BLaER1 treated with 17β-estradiol and CSF1 and Interleukin-3, amounts not matched to agents 10 nM and 100 nM (cell line): ENCODE data around the gene COLEC11.

Source experiments
- H3K27ac ChIP-seq, 11 experiments: shearing (Covaris generic); formaldehyde crosslinking; 2 replicates each; pipeline ENCODE4 v1.8.1; 2022
- H3K27me3 ChIP-seq, 11 experiments: shearing (Covaris generic); formaldehyde crosslinking; 2 replicates each; pipeline ENCODE4 v1.8.1; 2022
- H3K36me3 ChIP-seq, 11 experiments: shearing (Covaris generic); formaldehyde crosslinking; 2 replicates each; pipeline ENCODE4 v1.8.1; 2022
- H3K4me1 ChIP-seq, 10 experiments: shearing (Covaris generic); formaldehyde crosslinking; 2 replicates each; pipeline ENCODE4 v1.8.1; 2022
- H3K4me2 ChIP-seq, 11 experiments: shearing (Covaris generic); formaldehyde crosslinking; 2 replicates each; pipeline ENCODE4 v1.8.1; 2022
- H3K4me3 ChIP-seq, 10 experiments: shearing (Covaris generic); formaldehyde crosslinking; 2 replicates each; pipeline ENCODE4 v1.8.1; 2022
- H3K9ac ChIP-seq, 11 experiments: shearing (Covaris generic); formaldehyde crosslinking; 2 replicates each; pipeline ENCODE4 v1.8.1; 2022
- H3K9me3 ChIP-seq, 11 experiments: shearing (Covaris generic); formaldehyde crosslinking; replicated peaks in 1 of 11; 2 replicates each; pipeline ENCODE4 v1.8.1; 2022
- H4K20me1 ChIP-seq, 11 experiments: shearing (Covaris generic); formaldehyde crosslinking; 2 replicates each; pipeline ENCODE4 v1.8.1; 2022
- Cebpa-rat ChIP-seq, 11 experiments: shearing (Covaris generic); IDR thresholded peaks; 2 replicates each; pipeline ENCODE4 v1.8.1; 2022

Gene COLEC11

DNA sequence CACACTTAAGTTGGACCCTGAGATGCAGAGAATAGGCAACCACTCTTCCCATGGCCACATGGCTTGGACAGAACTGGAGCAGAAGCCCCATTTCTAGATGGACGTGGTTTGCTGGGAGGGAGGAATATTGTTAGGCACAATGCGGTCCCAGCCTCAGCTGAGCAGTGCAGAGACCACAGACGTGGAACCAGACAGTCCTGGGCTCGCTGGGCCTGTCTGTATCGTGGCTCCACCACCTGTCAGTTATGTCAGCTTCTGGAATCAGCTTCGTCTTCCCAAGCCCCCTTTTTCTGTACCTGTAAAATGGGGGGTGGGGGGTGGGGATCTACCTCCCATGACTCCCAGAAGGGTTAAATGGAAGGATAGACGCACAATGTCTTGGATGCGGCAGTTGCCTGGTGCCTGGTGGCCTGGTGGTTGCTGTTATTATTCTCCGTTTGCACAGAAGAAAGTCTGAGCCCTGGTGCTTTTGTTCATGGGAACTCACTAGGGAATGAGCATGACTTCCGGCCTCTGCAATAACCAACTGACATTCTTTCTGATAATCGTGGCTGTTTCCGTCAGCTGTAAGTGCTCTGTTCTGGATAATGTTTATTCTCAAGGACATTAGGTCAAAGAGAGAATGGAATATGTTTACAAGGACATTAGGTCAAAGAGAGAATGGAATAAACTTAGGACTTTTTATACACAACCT, 31.4 kb downstream of the COLEC11 start:
- Histone ChIP-seq H3K36me3 (no peaks in the 10 kb centered on the region), H3K9ac (no peak overlapping the region), H3K4me2 (no peak overlapping the region), H3K4me1 (no peaks in the 10 kb centered on the region), H3K27ac (no peak overlapping the region), H3K9me3 (peaks cover 3 to 27% (median 15%) of the 10 kb centered on the region in 11 experiments; a peak in 19 of 22 replicates), H3K27me3 (no peaks in the 10 kb centered on the region), H4K20me1 (no peaks in the 10 kb centered on the region), H3K4me3 (no peak overlapping the region)
- TF ChIP-seq Cebpa-rat (IDR thresholded peaks at IDR 0.05) = no peak

DNA sequence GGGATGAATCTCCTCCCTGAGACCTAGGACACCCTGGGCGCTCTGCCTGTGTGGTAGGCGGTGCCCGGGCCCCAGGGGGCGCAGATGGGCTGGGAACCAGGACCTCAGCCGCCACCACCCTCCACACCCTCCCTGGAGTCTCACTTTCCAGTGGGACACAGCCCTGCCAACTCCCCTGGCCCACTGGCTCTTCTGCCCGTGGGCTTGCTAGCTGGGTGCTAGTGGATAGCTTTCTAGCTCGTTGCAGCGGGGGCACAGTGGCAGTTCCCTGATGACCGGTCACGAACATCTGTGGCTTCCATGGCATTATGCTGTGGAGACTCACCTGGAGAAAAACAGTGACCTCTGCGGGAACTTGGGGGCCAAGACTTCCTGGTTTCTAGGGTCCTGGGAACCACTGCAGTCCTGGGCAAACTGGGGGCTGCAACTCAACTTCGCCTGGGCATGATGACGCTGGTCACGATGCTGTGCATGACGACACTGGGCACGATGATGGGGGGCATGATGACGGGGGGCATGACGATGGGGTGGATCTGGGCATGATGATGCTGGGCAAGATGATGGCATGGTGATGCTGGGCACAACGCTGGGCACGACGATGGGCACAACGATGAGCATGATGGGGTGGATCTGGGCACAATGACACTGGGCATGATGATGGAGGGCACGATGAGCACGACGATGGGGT, 32.0 kb downstream of the COLEC11 start:
- TF ChIP-seq Cebpa-rat (IDR thresholded peaks at IDR 0.05) = no peak
- no peak overlapping the region for H3K4me2 ChIP-seq

DNA sequence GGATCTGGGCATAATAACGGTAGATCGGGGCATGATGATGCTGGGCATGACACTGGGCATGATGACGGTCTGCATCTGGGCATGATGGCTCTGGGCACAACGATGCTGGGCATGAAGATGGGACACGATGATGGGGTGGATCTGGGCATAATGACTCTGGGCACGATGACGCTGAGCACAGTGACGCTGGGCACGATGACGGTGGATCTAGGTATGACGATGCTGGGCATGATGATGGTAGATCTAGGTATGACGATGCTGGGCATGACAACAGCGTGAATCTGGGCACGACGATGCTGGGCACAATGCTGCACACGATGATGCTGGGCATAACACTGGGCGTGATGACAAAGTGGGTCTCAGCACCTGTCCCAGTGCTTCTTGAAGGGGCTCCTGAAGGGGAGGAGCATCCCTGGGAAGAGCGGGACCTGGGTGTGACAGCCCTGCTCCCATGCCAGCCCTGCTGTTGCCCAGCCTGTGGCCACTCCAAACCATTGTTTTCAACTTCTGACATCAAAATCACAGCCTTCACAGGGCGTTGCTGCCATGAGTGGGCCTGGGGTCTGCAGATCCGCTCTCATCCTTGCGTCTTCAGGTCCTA, 32.7 kb downstream of the COLEC11 start:
- TF ChIP-seq Cebpa-rat (IDR thresholded peaks at IDR 0.05) = no peak
- Histone ChIP-seq H3K4me2 (no peak overlapping the region), H3K4me1 (no peaks in the 10 kb centered on the region), H3K27ac (no peak overlapping the region), H3K9me3 (peaks cover 0 to 13% (median 7%) of the 10 kb centered on the region in 11 experiments; a peak in 10 of 22 replicates), H3K9ac (no peak overlapping the region), H3K27me3 (no peaks in the 10 kb centered on the region), H3K36me3 (no peaks in the 10 kb centered on the region), H4K20me1 (no peaks in the 10 kb centered on the region), H3K4me3 (no peak overlapping the region)

More for the DNA sequence above, 32.0 kb downstream of the COLEC11 start:
- Histone ChIP-seq H3K4me3 (no peak overlapping the region), H3K9me3 (peaks cover 0 to 20% (median 8%) of the 10 kb centered on the region in 11 experiments; a peak in 16 of 22 replicates), H3K9ac (no peak overlapping the region), H3K27ac (no peak overlapping the region), H4K20me1 (no peaks in the 10 kb centered on the region), H3K4me1 (no peaks in the 10 kb centered on the region), H3K27me3 (no peaks in the 10 kb centered on the region), H3K36me3 (no peaks in the 10 kb centered on the region)

DNA sequence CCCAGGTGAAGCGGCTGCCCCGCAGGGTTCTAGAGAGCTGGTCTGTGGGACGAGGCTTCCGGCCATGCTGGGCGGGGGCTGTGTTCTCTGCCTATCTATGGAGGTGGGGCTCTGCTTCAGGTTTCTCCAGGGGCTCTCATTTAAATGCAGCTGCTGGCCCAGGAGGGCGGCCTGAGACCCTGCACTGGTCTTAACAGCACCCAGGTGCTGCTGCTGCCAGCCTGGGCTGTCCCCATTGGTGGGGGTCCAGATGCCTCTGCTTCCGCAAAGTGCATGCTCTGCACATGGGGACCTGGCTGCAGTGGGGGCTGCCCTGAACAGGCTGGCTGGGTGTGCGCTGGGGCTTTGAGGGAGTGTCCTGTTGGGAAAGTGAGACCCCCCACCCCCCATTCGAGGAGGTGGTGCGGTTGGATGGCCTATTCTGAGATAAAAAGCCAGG, 33.3 kb downstream of the COLEC11 start:
- no peak for TF ChIP-seq Cebpa-rat (IDR thresholded peaks at IDR 0.05)
- no peaks in the 10 kb centered on the region for H4K20me1 ChIP-seq
- H3K4me1 ChIP-seq = no peaks in the 10 kb centered on the region

DNA sequence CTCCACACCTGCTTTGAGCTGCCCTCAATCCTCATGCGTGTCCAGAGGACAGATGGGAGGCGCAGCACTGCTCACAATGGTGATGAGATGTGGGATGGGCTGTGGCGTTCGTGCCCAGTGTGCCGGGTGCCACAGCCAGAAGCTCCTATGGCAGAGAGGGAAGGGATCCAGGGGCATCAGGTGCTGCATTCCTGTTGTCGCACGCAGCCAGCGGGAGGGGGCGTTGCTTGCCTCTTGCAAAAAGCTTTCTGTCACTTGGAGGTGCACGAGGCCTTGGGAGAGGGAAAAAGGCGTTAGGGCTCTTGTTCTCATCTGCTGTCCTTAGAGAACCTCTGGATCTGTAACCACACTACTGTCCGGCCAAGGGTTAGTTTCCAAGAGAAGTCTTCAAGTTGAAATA, 33.9 kb downstream of the COLEC11 start:
- no peak overlapping the region for H3K27ac ChIP-seq
- no peaks in the 10 kb centered on the region for H4K20me1 ChIP-seq
- H3K27me3 ChIP-seq = no peaks in the 10 kb centered on the region
- no peak for TF ChIP-seq Cebpa-rat (IDR thresholded peaks at IDR 0.05)
- no peak overlapping the region for H3K4me2 ChIP-seq
- no peak overlapping the region for H3K4me3 ChIP-seq
- no peaks in the 10 kb centered on the region for H3K36me3 ChIP-seq
- H3K9ac ChIP-seq = no peak overlapping the region
- peaks cover 0 to 10% (median 0%) of the 10 kb centered on the region in 11 experiments; a peak in 9 of 22 replicates for H3K9me3 ChIP-seq
- no peaks in the 10 kb centered on the region for H3K4me1 ChIP-seq

More for the DNA sequence above, 33.3 kb downstream of the COLEC11 start:
- Histone ChIP-seq H3K36me3 (no peaks in the 10 kb centered on the region), H3K9ac (no peak overlapping the region), H3K27me3 (no peaks in the 10 kb centered on the region), H3K4me3 (no peak overlapping the region), H3K4me2 (no peak overlapping the region), H3K9me3 (peaks cover 0 to 11% (median 2%) of the 10 kb centered on the region in 11 experiments; a peak in 9 of 22 replicates), H3K27ac (no peak overlapping the region)

DNA sequence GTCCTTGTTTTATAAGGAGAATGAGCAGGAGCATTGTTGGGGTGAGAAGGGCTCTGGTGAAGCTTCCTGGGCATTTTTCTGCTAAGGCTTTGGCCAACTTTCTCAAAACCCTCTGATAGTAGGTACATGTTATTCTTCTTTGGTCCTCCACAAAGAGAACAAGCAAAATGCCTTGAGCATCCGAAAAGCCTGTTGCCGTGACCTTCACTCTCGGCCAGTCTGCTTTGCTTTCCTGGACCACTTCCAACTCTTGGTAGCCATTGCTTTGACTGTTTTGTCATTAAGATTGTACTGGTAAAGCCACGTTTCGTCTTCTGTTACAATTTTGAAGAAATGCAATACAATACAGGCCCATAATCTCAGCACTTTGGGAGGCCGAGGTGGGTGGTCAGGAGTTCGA, 35.7 kb downstream of the COLEC11 start:
- Histone ChIP-seq H4K20me1 (no peaks in the 10 kb centered on the region), H3K4me3 (no peak overlapping the region), H3K27ac (no peak overlapping the region), H3K9me3 (no peaks in the 10 kb centered on the region), H3K4me1 (no peaks in the 10 kb centered on the region), H3K9ac (no peak overlapping the region), H3K4me2 (no peak overlapping the region), H3K27me3 (no peaks in the 10 kb centered on the region), H3K36me3 (no peaks in the 10 kb centered on the region)
- no peak for TF ChIP-seq Cebpa-rat (IDR thresholded peaks at IDR 0.05)

DNA sequence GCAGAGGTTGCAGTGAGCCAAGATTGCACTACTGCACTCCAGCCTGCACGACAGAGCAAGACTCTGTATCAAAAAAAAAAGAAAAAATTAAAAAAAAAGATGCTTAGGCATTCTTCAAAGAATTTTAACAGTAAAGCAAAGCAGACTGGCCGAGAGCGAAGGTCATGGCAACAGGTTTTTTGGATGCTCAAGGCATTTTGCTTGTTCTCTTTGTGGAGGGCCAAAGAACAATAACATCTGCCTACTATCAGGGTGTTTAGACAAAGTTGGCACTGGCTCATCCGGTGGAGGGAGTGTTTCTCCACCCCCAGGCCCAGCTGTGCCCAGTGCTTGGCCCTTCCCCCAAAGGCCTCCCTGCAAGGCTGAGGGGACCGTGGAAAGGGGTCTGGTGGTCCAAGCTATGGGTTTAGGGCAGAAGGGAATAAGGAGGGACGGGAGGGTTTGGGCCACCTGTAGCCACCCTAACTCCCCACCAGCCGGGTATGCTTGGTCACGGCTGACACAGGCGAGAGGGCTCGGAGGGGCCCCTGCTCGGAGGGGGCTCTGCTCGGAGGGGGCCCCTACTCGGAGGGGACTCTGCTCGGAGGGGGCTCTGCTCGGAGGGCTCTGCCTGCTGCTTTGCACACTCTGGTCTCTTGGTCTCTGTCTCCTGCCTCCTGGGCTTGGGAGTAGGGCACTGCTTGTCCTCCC, 36.4 kb downstream of the COLEC11 start:
- Histone ChIP-seq H3K9ac (no peak overlapping the region), H3K36me3 (no peaks in the 10 kb centered on the region), H3K27me3 (no peaks in the 10 kb centered on the region), H3K4me3 (no peak overlapping the region), H3K4me1 (no peaks in the 10 kb centered on the region), H3K27ac (no peak overlapping the region), H3K9me3 (no peaks in the 10 kb centered on the region), H4K20me1 (no peaks in the 10 kb centered on the region), H3K4me2 (no peak overlapping the region)
- no peak for TF ChIP-seq Cebpa-rat (IDR thresholded peaks at IDR 0.05)

DNA sequence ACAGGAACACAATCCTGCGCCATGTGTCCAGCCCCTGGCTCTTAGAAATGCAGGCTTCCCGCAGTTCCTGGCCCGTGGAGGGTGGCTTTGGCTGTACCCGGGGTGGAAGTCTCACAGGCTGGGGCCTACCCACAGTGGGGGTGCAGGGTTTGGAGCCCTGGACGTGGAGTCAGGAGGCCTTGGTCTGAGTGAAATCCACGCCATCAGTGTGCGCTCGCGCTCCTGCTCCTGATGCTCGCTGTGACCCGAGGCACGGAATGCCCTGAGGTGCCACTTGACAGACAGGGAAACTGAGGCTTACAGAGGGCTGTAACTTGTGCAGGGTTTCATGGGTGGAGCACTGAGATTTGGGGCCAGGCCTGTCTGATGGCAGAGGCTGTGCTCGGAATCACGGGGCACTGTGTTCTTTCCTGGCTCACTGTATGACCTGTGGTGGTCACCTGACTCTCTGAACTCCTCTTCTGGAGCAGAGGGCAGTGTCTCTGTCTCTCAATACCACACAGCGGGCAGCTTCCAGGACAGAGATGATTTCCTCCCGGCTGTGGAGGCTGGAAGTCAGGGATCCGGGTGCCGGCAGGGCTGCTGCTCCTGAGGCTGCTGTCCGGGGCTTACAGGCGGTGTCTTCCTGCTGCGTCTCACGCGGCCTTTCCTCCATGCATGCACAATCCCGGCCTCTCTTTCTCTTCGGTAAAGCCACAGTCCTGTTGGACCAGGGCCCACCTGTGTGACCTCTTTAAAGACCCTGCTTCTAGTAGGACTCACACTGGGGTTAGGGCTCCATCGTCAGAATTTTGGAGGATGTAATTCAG, 37.1 kb downstream of the COLEC11 start:
- no peaks in the 10 kb centered on the region for H3K36me3 ChIP-seq
- no peaks in the 10 kb centered on the region for H3K27me3 ChIP-seq
- H3K4me3 ChIP-seq = no peak overlapping the region
- no peak overlapping the region for H3K27ac ChIP-seq
- no peaks in the 10 kb centered on the region for H3K9me3 ChIP-seq
- H4K20me1 ChIP-seq = no peaks in the 10 kb centered on the region
- no peaks in the 10 kb centered on the region; a peak in 1 of 20 replicates for H3K4me1 ChIP-seq
- H3K4me2 ChIP-seq = no peak overlapping the region
- TF ChIP-seq Cebpa-rat (IDR thresholded peaks at IDR 0.05) = no peak
- no peak overlapping the region for H3K9ac ChIP-seq
